CD4-positive, alpha-beta T cell treated with Interleukin-15 for 4 hours (primary cell): ENCODE results near the gene CORIN.

Source experiments
- DNase-seq: peaks from one replicate; pipeline ENCODE4 v3.0.0-alpha.2; 2020; ENCODE audit warnings: low spot score

The CORIN gene

DNA sequence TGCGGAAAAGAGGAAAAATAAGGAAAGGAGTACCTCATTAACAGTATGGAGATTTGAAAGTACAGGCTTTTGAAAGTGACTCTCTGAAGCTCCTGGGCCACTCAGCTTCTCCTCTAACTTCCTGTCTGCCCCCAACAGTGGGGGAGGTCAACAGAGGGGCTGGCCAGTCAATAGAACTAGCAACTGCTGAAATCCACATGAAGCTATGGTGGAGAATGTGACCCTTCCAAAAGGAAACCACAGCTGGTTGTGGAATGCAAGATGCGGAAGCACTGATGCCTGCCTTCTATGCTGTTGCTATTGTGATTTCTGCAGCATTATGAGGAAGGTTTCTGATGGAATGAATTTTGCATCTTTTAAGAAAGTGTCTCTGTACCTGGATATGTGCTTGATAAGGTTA, 2.4 kb downstream of the CORIN start:
- DNase-seq = no peak

DNA sequence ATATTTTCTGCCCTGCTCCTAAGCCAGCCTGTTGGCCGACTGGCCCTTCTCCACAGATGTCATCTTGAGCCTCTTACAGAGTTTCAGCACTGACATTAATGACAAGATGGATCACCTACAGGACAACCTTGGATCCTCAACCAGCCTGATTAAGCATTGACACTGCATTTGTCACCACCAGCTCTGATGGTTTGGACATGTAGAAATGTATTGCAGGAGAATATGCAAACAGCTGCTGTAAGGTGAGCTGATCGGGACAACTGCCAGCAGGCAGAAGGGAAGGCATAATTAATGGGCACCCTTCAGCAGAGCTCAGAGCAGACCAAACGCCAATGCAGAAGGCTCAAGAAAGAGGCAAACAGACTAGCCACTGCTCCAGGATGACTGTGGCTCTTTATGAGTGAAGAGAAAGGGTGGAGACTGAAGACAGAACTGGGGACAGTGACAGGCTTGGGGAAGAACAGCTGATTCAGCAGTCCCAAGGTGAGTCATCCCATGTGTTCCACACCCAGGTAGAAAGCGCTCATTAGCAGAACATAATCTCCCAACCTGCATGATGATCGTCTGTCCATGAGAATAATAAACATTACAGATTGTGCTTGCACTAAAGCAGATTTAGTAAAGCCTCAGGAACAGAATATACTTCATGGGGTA, 6.7 kb downstream of the CORIN start:
- DNase-seq = no peak

DNA sequence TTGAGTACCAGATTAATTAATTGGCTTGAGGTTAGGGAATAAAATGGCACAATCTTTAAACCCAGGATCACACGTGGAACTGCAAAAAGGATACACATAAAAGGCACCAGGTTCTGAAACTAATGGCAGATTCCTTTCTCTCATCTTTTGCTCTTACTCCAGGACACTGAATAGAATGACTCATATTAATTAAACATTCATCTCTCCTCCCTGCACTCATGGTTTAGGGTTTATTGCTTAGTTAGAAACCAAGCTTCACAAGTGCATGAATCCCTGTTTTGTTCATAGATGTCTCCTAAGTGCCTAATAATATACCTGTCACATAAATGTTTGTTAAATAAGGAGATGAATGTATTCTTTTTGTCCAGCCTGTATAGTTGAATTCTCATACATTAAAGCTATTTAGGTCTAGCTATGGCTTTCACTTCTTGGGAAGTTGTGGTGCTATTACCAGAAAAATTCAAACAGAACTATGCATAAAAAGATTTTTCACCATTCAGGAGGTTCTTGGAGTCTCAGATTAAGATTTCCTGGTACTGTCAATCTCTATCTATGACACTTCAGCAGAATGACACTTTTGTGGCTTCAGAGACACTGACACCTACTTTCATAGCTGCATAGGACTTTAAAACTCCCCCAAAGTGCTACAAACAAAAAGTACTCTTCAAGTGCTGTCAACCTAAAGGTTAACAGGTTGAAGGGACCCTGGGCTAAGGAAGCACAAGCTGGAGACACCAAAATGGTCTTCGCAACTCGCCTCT, 7.4 kb downstream of the CORIN start:
- DNase-seq = no peak

DNA sequence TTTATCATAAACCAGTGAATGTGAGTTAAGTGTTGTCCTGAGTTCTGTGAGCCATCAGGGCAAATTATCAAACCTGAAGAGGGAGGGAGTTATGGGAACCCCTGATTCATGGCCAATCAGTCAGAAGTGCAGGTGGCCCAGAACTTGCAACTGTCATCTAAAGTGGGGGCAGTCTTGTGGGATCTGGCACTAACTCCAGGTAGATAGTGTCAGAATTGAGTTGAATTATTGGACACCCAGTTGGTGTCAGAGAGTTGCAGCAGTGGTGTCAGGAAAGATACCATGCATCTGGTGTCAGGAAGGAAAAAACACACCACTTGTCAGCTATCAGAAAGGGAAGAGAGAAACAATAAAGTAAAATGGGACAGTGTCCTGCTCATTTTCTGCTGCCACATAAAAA, 8.4 kb downstream of the CORIN start:
- no peak for DNase-seq

DNA sequence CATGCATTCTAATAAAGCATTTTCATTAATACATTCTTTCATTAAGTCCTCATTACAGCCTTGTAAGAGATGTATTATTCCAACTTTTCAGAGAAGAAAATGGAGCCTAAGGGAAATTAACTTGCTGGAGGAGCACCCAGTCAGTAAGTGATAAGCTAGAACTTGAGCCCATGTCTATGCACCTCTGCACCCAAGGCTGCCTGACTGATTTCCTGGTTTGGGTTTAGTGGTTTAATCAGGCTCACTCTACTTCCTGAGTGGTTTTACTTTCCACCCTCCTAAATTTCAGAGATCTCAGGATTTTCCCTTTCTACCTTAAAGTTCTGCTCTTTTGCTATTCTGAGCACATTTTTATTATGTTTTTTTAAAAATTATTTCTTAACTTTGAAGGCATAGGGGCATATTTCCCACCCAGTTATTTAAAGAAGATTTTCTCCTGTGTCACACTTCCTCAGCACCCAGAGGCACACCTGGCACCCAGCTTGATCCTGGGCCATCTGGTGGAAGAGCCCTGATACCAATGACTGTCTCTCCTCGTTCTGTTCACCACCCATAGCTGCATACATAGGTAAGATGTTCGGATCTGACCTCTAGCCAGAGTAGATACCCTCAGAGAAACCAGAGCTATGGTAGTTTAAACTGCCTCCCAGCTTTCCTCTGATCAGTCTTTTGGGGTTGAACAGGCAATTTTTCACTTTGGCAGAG, 10.4 kb downstream of the CORIN start:
- DNase-seq = no peak

DNA sequence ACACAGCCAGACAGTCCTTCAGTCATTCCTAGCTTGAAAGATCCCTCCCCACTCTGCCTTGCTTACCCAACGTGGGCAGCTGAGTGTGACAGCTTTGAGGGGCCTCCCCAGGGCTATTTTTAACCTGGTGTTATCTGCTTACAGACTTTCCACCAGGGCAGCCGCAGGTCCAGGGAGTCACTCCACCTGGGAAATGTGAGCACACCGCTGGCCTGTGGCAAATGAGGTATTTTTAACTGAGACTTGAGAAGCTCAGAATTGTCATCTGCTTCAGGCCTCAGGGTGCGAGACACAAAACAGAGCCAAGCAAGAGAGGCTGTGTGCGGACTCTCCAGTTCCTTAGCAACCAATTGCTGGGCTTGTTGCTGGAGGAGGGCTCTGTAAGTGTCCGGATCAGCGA, 13.0 kb downstream of the CORIN start:
- no peak for DNase-seq

DNA sequence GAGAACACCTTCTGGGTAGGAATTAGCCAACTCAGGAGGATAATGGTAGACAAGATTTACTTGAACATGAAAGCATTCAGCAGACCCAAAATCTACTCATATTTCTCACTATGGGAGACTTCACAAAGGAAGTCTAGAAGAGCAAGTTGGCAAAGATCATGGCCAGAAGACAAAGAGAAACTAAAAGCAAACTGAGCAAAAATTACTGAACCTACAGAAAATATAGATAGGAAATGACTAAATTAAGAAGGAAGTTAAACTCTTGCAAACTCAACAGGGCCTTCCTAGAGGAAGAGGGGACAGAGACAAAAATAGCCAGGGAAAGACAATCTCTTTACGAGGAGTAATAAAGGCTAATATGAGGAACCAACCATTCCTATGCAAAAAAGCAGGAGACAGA, 18.7 kb downstream of the CORIN start:
- DNase-seq = no peak

DNA sequence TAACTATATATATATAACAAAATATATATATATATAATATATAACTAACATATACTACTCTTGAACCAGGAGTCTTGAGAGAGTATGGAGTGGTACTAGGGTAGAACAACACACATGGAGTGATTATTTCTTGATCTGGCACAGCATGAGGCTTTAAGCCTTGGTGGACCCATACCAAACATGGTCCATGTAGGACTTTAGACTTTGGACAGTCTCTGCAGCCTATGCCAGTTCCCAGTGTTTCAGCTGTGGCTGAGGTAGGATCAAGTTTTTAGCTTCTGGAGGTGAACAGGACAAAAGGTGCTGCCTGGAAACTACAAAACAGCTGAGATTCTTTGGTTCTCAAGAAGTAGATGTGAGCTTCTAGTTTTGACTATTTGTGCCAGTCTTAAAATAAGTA, 20.6 kb downstream of the CORIN start:
- DNase-seq = no peak

DNA sequence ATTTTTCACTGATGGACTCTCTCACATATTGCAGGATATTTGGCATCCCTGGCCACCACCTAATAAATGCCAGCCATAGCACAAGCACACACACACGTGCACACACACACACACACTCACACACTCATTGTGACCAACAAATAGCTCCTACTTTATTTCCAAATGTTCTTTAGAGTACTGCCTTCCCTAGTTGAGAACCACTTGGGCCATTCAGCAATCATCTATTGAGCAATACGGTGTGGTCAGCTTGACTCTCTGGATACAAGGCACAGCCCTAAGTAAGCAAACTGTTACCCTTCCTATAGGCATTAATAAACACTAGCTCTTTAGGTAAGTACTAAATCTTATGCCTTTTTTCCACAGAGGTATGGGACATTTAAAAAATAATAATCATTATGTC, 21.1 kb downstream of the CORIN start:
- DNase-seq = no peak

DNA sequence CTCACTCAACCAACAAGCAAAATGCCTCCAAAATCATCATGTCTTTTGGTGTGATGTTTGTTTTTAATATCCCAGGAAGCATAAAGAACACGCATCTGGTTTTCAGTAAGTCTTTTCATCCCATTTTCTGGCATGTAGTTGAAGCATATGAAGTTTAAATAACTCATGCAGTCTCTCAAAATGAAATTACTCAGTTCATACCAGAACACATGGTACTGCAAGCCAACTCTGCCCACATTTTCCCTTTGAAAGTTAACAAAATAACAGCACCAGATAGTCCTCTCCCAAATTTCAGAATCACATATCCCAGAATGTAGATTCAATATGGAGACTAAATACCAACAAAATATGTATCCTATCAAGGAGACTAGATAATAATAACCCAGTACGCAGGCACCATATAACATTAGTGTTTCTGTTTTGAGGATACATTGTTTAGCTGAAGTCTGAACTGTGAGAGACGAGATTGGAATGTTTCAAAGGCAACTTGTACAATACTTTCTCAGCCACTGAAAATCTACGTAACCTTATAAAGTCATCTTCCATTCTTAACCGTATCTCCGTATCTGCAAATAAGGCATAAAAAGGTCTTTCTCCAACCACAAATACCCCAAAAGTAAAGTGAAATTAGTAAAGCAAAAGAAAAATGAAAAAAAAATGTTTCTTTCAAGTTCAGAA, 23.1 kb downstream of the CORIN start:
- DNase-seq = no peak

DNA sequence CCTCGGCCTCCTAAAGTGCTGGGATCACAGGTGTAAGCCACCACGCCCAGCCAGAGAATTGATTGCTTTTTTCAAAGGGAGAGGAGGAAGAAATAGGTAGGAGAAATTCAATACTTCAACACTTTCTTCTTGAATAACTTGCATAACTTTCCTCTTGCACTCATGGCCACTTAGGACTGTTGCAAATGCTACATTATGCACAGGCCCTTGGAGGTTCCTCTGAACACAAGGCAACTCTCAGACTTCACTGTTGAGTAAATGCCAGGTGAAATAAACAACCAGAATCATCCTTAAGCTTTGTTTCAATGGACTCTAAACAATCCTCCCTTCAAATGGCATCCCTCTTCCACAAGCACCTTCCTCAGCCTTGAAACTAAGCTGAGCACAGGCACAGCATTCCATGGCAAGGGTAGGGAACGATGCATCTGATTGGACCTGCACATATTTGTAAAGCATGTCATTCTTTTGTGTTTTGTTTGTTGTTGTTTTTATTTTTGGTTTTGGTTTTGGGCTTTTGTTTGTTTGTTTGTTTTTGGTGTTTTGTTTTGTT, 28.1 kb downstream of the CORIN start:
- no peak for DNase-seq

DNA sequence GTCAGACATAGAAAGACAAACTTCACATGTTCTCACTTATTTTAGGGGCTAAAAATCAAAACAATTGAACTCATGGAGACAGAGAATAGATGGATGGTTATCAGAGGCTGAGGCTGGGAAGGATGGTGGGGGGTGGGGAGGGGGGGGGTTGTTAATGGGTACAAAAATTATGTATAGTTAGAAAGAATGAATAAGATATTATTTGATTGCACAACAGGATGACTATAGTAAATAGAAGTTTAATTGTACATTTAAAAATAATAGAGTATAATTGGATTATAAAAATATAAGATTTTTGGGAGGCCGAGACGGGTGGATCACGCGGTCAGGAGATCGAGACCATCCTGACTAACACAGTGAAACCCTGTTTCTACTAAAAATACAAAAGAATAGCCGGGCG, 33.3 kb downstream of the CORIN start:
- no peak for DNase-seq

DNA sequence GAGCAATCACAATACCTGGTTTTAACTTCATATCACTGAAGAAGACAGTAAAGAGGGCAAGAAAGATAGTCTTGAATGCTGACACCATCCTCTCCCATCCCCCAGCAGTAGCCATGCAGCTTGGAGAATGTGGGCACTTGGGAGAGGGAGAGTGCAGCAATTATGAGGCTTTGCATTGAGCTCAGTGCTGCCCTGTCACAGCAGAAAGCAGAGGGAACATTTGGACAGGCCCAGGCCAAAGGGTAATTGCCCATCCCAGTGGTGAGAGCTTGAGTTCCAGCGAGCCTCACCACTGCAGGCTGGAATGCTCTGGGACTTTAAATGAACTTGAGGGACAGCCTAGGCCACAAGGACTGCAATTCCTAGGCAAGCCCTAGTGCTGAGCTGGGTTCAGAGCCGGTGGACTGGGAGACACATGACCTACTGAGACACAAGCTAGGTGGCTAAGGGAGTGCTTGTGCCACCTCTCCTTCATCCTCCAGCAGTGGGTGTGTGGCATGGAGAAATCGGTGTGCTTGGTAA, 36.3 kb downstream of the CORIN start:
- DNase-seq = no peak

DNA sequence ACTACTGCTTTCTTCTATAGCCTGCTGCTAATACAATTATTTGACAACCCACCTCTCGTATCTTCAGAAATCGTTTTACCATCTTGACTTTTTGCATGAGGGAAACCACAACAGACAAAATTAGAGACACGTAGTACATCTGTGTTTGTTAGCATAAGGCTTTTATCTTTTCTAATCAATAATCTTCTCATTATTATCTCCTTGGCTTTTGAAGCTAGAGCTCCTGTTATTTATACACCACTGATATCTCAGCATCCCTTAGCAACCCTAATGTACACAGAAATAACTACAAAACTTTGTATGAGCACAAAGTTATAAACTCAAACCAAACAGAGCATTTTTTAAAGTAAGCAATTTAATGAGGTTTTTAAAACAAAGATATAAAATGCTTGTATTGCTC, 39.7 kb downstream of the CORIN start:
- DNase-seq = no peak

DNA sequence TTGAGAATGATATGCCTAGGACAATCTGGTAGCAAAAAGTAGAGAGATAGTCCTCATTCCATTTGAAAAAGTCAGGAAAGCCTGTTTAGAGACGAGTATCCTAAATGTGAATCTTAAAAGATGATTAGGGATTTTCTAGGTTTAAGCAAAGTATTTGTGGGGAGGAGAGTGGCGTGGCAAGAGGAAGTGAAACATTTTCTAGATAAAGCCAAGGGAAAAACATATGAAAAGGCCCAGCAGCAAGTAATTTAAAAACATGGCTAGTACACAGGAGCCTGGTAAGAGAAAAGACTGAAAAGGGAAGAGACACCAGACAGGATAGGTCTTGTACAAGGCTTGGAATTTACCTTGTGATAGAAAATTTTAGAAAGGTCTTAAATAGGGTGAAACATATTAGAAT, 45.9 kb downstream of the CORIN start:
- no peak for DNase-seq

DNA sequence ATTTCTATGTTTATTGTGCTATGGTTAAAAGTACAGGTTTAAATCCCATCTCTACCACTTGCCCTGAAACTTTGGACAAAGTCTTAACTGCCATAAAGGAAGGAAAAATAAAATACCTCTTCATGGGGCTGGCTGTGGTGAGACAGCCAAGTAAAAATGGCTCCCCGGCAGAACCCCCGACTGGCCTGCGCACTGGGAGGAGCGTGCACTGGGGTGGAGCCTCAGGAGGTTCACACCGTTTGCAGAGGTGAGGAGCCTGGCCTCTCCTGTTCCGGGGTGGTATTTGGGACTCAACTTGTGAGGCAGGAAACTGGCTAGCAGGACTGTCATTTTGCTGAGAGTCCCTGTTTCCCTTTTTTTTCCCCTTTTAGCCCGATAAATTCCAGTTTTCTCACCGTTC, 47.8 kb downstream of the CORIN start:
- DNase-seq = no peak

DNA sequence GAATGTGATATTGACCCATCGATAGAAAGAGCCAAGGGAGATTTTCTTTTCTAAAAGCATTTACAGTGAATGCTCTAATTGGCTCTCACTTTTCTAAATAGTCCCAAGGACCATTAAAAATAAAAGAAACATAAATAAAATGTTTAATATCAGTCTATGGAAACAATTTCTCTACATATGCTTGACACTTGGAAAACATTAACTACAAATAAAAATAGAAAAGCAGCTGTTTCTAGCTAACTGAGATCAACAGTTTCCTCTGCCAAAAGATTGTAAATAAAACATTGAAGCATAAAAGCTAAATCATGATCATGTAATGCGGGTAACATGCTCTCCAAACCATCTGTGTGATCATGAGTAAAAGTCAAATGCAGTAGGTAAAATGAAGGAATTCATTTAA, 49.7 kb downstream of the CORIN start:
- DNase-seq = no peak

DNA sequence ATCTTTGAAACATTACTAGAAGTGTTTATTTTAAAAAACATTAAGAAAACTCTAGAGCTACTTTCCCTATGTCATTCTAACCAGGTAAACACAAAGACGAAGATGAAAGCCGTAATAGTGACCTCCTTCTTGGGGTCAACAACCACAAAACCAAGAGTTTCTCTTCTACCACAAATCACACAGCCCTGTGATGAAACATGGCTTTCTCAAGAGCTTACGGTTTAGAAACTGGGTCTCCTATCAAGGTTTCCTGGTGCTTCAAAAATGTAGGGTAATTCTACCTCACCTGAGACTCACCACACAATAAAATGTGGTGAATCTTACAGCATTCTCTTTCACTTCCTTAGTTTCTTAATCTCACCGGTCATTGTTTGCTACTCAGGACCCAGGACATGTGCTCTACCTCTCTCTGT, 50.9 kb downstream of the CORIN start:
- DNase-seq = no peak

DNA sequence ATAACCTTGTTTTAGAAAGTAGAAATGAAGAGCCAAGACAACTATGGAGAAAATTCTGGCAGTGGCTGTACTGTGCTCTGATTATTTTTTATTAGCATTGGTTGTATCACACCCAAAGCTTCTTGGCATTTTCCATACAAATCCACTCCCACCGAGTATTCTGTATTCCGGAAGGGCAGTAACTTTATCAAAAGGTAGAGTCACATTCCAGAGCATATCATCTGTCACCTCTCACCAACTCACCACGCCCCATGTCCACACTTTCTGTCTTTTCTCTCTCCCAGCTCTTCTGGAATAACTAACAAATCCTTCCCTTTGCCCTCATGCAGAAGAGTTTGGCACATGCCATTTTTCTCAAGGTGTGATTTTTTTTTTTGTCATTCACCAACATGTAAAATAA, 52.7 kb downstream of the CORIN start:
- DNase-seq = no peak

DNA sequence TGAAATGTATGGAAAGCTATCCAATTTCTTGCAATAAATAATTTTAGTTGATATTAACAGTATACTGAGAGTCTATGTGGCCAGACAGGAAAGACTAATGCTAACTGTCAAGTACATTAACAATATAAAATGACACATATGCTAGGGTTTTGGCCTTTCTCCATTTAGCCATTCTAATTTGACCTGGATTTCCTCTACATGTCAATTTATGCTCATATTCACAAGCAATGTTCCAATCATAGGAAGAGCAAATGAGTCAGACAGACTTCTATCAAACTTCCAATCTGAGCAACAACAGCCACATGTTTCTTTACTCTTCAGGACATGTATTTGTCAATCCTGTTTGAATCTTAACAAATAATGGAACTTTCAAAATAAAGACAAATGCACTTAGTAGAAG, 53.6 kb downstream of the CORIN start:
- no peak for DNase-seq

DNA sequence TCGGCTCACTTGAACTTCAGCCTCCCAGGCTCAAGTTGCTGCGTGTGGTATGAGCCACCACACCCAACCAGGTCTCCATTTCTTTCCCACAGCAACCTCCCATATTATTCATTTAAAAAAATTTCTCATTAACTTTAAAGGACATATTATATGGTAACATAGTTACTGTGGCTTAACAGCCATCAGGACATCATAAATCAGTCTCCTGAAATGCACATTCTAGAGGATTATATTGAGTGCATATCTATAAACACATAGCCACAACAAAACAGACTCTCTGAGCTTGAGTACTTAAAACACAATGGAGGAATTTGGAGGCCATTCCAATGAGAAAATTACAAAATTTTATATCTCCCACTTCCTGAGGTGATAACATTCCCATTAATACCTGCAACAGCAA, 61.5 kb downstream of the CORIN start:
- DNase-seq = no peak

DNA sequence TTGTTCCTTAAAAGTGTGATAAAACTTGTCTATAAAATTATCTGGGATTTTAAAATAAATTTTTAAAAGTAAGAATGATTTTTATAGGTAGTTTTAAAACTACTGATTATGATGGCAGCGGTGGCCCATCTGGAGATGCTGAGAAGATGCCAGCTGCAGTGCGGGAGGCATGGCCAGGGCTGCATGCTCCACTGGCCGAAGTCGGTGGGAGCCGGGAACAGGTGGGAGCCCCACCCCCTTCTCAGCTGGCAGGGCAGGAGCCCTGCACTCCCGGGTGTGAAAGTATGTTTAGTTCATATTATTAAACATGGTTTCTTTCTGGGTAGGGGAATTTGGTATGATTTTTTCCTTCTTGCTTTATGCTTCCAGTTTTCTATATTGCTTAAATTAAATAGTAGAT, 63.8 kb downstream of the CORIN start:
- DNase-seq = no peak
